A673 (cell line): ENCODE data around the gene CLVS2.

Source experiments
- EZH2 ChIP-seq: fragments of 200-600 bp; sonication (generic); IDR thresholded peaks from 2 replicates; pipeline ENCODE4 v1.6.1; 2017; ENCODE audit warnings: borderline replicate concordance, low read depth, mild to moderate bottlenecking, mixed read lengths, antibody characterized with exemption, low read length; ENCODE audit not compliant: poor library complexity, severe bottlenecking
- TF ChIP-seq, protein P1 (sequence below): fragments of 300-800, 200-600 bp; sonication (generic); conservative IDR thresholded peaks from 2 replicates; pipeline ENCODE4 v1.5.1; 2017; ENCODE audit warnings: low read depth, mild to moderate bottlenecking, antibody characterized with exemption, low read length, moderate library complexity, mixed read lengths

DNA sequence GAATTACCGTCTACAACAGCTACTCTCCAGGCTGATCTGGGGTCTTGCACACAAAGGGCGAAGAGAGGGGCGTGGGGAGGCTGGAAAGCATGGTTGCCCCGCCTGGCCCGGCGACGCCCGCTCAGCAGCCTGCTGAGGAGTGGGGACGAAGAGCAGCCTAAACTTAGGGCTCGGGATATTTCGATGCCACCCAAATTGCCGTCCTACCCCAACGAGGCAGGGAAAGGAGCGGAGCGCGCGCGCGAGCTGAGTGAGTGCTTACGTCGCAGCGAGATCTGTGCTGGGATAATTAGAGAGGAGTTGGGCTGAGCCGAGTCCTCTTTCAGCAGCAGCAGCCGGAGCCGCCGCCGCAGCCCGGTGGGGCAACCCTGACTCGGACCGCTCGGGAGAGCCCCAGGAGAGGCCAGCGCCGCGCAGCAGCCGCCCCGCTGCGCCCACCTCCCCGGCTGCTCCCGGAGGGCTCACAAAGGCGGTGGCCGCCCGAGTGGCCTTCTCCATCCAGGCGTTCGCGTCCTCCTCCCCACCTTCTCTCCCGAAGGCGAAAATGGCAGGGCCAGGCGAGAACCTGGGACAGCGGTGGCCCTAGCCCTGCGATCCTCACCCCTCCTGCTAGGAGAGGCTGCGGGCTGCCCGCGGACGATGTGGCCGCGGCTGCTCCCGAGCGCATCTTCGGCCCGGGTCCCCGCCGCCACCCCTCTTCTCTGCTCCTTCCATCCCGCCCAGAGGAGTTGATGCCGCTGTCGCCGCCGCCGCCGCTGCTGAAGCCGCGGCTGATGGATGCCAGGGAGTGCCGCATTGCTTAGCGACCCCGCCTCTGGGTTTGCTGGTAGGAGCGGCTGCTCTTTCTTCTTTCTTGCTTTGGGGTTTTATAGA lies at the start of gene CLVS2:
- TF ChIP-seq, protein P1, sequence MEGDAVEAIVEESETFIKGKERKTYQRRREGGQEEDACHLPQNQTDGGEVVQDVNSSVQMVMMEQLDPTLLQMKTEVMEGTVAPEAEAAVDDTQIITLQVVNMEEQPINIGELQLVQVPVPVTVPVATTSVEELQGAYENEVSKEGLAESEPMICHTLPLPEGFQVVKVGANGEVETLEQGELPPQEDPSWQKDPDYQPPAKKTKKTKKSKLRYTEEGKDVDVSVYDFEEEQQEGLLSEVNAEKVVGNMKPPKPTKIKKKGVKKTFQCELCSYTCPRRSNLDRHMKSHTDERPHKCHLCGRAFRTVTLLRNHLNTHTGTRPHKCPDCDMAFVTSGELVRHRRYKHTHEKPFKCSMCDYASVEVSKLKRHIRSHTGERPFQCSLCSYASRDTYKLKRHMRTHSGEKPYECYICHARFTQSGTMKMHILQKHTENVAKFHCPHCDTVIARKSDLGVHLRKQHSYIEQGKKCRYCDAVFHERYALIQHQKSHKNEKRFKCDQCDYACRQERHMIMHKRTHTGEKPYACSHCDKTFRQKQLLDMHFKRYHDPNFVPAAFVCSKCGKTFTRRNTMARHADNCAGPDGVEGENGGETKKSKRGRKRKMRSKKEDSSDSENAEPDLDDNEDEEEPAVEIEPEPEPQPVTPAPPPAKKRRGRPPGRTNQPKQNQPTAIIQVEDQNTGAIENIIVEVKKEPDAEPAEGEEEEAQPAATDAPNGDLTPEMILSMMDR = no peak
- no peak for TF ChIP-seq EZH2
